Lower leg skin (tissue), 3 donors: Measurements from ENCODE around the gene VTCN1.

Experiments
- CTCF ChIP-seq, 3 donors: fragments of 450-650 bp; IDR thresholded peaks; one replicate each; pipeline ENCODE4 v1.5.1; 2016; ENCODE audit warnings: antibody characterized with exemption in 3 of 3, mild to moderate bottlenecking in 3 of 3, moderate library complexity in 2 of 3
- POLR2A ChIP-seq, 2 donors: fragments of 450-650 bp; IDR thresholded peaks; one replicate each; pipeline ENCODE4 v1.6.1; 2016 to 2017; ENCODE audit warnings: antibody characterized with exemption in 2 of 2, mild to moderate bottlenecking in 1 of 2, moderate library complexity in 1 of 2

DNA sequence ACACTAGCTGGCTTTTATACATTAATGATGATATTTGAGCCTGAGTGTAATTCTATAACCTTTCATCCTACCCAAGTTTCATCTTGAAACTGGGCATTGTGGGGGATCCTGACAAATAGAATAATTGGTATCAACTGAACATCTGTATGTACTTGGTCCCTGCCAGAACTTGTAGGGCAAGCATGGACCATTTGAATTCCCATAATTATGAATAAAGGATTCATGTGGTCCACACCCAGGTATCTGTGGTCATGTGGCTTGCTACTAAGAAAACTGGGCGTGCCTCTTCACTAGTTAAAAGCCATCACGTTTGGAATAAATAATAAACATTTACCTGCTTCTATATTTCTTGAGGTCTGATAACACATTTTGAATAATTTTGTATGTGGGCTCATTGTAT is 20.6 kb upstream of the VTCN1 start:
- TF ChIP-seq CTCF (IDR thresholded peaks at IDR 0.05) (no peak), POLR2A (IDR thresholded peaks at IDR 0.05) (no peak)
